Measurements from ENCODE around the gene GADD45B.

DNA sequence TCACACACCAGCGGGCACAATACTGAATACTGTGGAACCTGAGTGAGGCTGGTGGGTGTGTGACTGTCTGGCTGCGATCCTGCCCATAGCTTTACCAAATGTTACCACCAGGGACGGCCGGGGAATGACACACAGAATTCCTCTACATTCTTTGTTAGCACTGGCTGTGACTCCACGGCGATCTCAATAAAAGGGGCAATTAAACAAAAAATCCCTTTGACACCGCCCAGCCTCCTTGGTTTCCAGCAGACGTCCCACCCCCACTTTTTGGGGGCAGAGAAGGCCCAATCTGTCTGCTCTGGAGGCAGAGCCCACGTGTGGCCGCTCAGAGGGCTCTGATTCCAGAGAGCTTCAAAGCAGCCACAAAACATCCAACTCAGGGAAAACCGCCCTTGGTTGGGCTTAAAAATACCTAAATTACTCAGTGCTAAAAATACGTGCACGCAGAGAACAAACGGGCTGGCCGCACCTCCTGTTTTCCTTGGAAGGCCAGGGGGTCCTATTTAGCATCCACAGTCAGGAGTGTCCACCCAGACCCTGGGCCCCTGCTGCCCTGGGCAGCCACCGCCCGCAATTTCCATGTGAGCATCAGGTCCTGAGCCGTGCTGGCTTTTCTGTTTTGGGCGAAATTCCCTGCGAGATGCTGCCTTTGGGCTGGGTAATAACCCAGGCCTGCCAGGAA, 47.8 kb downstream of the GADD45B start:
- TF ChIP-seq, protein P1, sequence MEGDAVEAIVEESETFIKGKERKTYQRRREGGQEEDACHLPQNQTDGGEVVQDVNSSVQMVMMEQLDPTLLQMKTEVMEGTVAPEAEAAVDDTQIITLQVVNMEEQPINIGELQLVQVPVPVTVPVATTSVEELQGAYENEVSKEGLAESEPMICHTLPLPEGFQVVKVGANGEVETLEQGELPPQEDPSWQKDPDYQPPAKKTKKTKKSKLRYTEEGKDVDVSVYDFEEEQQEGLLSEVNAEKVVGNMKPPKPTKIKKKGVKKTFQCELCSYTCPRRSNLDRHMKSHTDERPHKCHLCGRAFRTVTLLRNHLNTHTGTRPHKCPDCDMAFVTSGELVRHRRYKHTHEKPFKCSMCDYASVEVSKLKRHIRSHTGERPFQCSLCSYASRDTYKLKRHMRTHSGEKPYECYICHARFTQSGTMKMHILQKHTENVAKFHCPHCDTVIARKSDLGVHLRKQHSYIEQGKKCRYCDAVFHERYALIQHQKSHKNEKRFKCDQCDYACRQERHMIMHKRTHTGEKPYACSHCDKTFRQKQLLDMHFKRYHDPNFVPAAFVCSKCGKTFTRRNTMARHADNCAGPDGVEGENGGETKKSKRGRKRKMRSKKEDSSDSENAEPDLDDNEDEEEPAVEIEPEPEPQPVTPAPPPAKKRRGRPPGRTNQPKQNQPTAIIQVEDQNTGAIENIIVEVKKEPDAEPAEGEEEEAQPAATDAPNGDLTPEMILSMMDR (IDR thresholded peaks at IDR 0.05) = no peak
- no peak for TF ChIP-seq POLR2A (IDR thresholded peaks at IDR 0.05)

All from Peyer's patch (tissue), 4 donors.